Liver (tissue), 9 donors: Measurements from ENCODE around the gene AP5Z1. TPM values are rescaled to one million over a fixed set of nuclear protein-coding genes. Genes with fewer than 3 reads are reported as not detected.

ENCODE experiments used
- DNase-seq: peaks from one replicate; pipeline ENCODE4 v3.0.0-alpha.2; 2017; ENCODE audit warnings: low spot score
- H3K27ac ChIP-seq, 2 donors: one replicate each; pipeline ENCODE4 v1.7.0; 2013; ENCODE audit warnings: inconsistent platforms in 2 of 2, low read length in 2 of 2, control low read depth in 1 of 2, low read depth in 1 of 2, mild to moderate bottlenecking in 1 of 2
- H3K27me3 ChIP-seq, 4 donors: one replicate each; pipeline versions ENCODE4 v1.6.1 to v1.7.0; 2013; ENCODE audit warnings: low read length in 3 of 4, inconsistent platforms in 1 of 4, mild to moderate bottlenecking in 1 of 4, moderate library complexity in 1 of 4; ENCODE audit not compliant: control insufficient read depth in 4 of 4, insufficient read depth in 4 of 4
- H3K36me3 ChIP-seq, 4 donors: one replicate each; pipeline versions ENCODE4 v1.6.1 to v1.7.0; 2013; ENCODE audit warnings: low read length in 3 of 4, mild to moderate bottlenecking in 3 of 4, low read depth in 1 of 4, moderate library complexity in 1 of 4; ENCODE audit not compliant: control insufficient read depth in 4 of 4, insufficient read depth in 3 of 4
- H3K4me1 ChIP-seq, 4 donors: one replicate each; pipeline versions ENCODE4 v1.6.1 to v1.7.0; 2013; ENCODE audit warnings: low read length in 3 of 4, mild to moderate bottlenecking in 3 of 4, moderate library complexity in 1 of 4; ENCODE audit not compliant: control insufficient read depth in 4 of 4, insufficient read depth in 4 of 4
- H3K4me3 ChIP-seq, 3 donors: one replicate each; pipeline versions ENCODE4 v1.6.1 to v1.7.0; 2013; ENCODE audit warnings: low read length in 3 of 3, control low read depth in 1 of 3, low read depth in 1 of 3, mild to moderate bottlenecking in 1 of 3
- H3K9ac ChIP-seq, 2 donors: one replicate each; pipeline ENCODE4 v1.7.0; 2013; ENCODE audit warnings: low read length in 2 of 2, mild to moderate bottlenecking in 2 of 2, moderate library complexity in 2 of 2, control low read depth in 1 of 2, low read depth in 1 of 2
- H3K9me3 ChIP-seq, 4 donors: one replicate each; pipeline versions ENCODE4 v1.6.1 to v1.7.0; 2013; ENCODE audit warnings: low read length in 3 of 4; ENCODE audit not compliant: control insufficient read depth in 4 of 4
- ATF3 ChIP-seq: IDR thresholded peaks from 2 replicates; pipeline ENCODE4 v1.6.1; 2016; ENCODE audit warnings: antibody characterized with exemption
- CTCF ChIP-seq: fragments of 150-350 bp; IDR thresholded peaks from 2 replicates; pipeline ENCODE4 v1.5.1; 2017; ENCODE audit warnings: improper control_type of control experiment, low read depth, low read length; ENCODE audit not compliant: missing input control
- EGR1 ChIP-seq, 2 donors: IDR thresholded peaks; 2 replicates each; pipeline ENCODE4 v1.6.1; 2016 to 2018; ENCODE audit warnings: antibody characterized with exemption in 2 of 2, low read depth in 2 of 2
- FOXA1 ChIP-seq: IDR thresholded peaks from 2 replicates; pipeline ENCODE4 v1.6.1; 2016; ENCODE audit warnings: antibody characterized with exemption
- FOXA2 ChIP-seq: IDR thresholded peaks from 2 replicates; pipeline ENCODE4 v1.6.1; 2016; ENCODE audit warnings: antibody characterized with exemption
- GABPA ChIP-seq, 2 donors: IDR thresholded peaks in 1 of 2; conservative IDR thresholded peaks in 1 of 2; 2 replicates each; pipeline ENCODE4 v1.6.1; 2016; ENCODE audit warnings: antibody characterized with exemption in 2 of 2, mild to moderate bottlenecking in 1 of 2, moderate library complexity in 1 of 2
- HNF4A ChIP-seq, 2 donors: conservative IDR thresholded peaks; 2 replicates each; pipeline ENCODE4 v1.6.1; 2016; ENCODE audit warnings: antibody characterized with exemption in 2 of 2, mild to moderate bottlenecking in 2 of 2
- HNF4G ChIP-seq: IDR thresholded peaks from 2 replicates; pipeline ENCODE4 v1.6.1; 2016; ENCODE audit warnings: antibody characterized with exemption
- JUND ChIP-seq, 2 donors: IDR thresholded peaks; 2 replicates each; pipeline ENCODE4 v1.6.1; 2016; ENCODE audit warnings: antibody characterized with exemption in 2 of 2
- MAX ChIP-seq: IDR thresholded peaks from 2 replicates; pipeline ENCODE4 v1.6.1; 2016; ENCODE audit warnings: antibody characterized with exemption
- NR2F2 ChIP-seq: IDR thresholded peaks from 2 replicates; pipeline ENCODE4 v1.6.1; 2016; ENCODE audit warnings: antibody characterized with exemption
- RAD21 ChIP-seq, 2 donors: IDR thresholded peaks; 2 replicates each; pipeline ENCODE4 v1.6.1; 2016; ENCODE audit warnings: antibody characterized with exemption in 2 of 2, mild to moderate bottlenecking in 2 of 2
- REST ChIP-seq: IDR thresholded peaks from 2 replicates; pipeline ENCODE4 v1.6.1; 2016; ENCODE audit warnings: antibody characterized with exemption, mild to moderate bottlenecking
- RXRA ChIP-seq, 2 donors: IDR thresholded peaks; 2 replicates each; pipeline ENCODE4 v1.6.1; 2017 to 2018; ENCODE audit warnings: antibody characterized with exemption in 2 of 2, mild to moderate bottlenecking in 1 of 2
- SP1 ChIP-seq: IDR thresholded peaks from 2 replicates; pipeline ENCODE4 v1.6.1; 2018; ENCODE audit warnings: antibody characterized with exemption, mild to moderate bottlenecking
- TAF1 ChIP-seq: conservative IDR thresholded peaks from 2 replicates; pipeline ENCODE4 v1.6.1; 2016; ENCODE audit warnings: antibody characterized with exemption, mild to moderate bottlenecking
- YY1 ChIP-seq: IDR thresholded peaks from 2 replicates; pipeline ENCODE4 v1.6.1; 2016; ENCODE audit warnings: antibody characterized with exemption, mild to moderate bottlenecking
- ZBTB33 ChIP-seq: IDR thresholded peaks from 2 replicates; pipeline ENCODE4 v1.6.1; 2016; ENCODE audit warnings: antibody characterized with exemption
- WGBS: extraction: QIAGEN DNeasy Blood & Tissue Kit; methylation state at CpG from one replicate; pipeline ENCODE4 v1.1.7; 2013; 5-methylcytosine and 5-hydroxymethylcytosine counted together
- polyA plus RNA-seq, 2 donors: library from polyadenylated mRNA; stranded (reverse) in 1 of 2; unstranded in 1 of 2; fragments of 200-250 nt in 1 of 2; fragments of >200 nt in 1 of 2; fragmentation: Nextera tagmentation in 1 of 2; extraction: Ambion mirVana in 1 of 2; gene quantifications; one replicate each; pipeline versions ENCODE4 v1.2.1 to v1.2.3, GENCODE V29; 2013 to 2015
- total RNA-seq, 2 donors: library from RNA; depleted of rRNA; stranded (reverse); fragments of >200 nt; gene quantifications; one replicate each; pipeline ENCODE4 v1.2.3, GENCODE V29; 2014
- donor health status: healthy.
- donor health status: healthy.
- donor health status: healthy.
- donor health status: healthy.
- donor health status: healthy.

Gene AP5Z1
- total and polyA plus RNA-seq, 4 donors: 10.2 to 16.0 (median 14.2) TPM

GRCh38 chr7:4805984-4806300 lies 30.5 kb downstream of the AP5Z1 start (continued):
- no peak for TF ChIP-seq CTCF

- Histone ChIP-seq H3K4me3 (no peak overlapping the region), H3K27ac (no peak overlapping the region), H3K27me3 (no peaks in the 10 kb centered on the region), H3K4me1 (no peaks in the 10 kb centered on the region), H3K9ac (no peak overlapping the region), H3K36me3 (no peaks in the 10 kb centered on the region), H3K9me3 (no peaks in the 10 kb centered on the region)
- TF ChIP-seq HNF4A (conservative IDR thresholded peaks at IDR 0.05) (no peak), FOXA1 (no peak), RAD21 (IDR thresholded peaks at IDR 0.05) (no peak), REST (no peak), TAF1 (no peak), JUND (IDR thresholded peaks at IDR 0.05) (no peak), ATF3 (no peak), SP1 (no peak), GABPA (IDR thresholded peaks at IDR 0.05 in 1 of 2, conservative IDR thresholded peaks at IDR 0.05 in 1 of 2) (no peak), RXRA (IDR thresholded peaks at IDR 0.05) (no peak), NR2F2 (no peak), EGR1 (IDR thresholded peaks at IDR 0.05; ENCODE audit: low read depth in 2 of 2) (no peak), HNF4G (no peak), FOXA2 (no peak), ZBTB33 (no peak), MAX (no peak), YY1 (no peak), CTCF (no peak)
- DNase-seq: no peak
- WGBS: 67% methylated on average over 17 of the region's 17 CpGs
Measured at GRCh38 chr7:4806983-4807597, 31.7 kb downstream of the AP5Z1 start.
